ENCODE results near the gene WDR1.

- TF ChIP-seq CTCF (IDR thresholded peaks at IDR 0.05) (no peak), POLR2A (IDR thresholded peaks at IDR 0.05) (no peak), EP300 (IDR thresholded peaks at IDR 0.05) (no peak), POLR2AphosphoS5 (IDR thresholded peaks at IDR 0.05) (no peak)
Measured at GRCh38 chr4:10074076-10074766, 42.4 kb downstream of the WDR1 start.

Data from gastroesophageal sphincter (tissue), 3 donors.